Measurements from ENCODE around the gene TRIM9. TPM values are rescaled to one million over a fixed set of nuclear protein-coding genes. Genes with fewer than 3 reads are reported as not detected.

TRIM9 gene
- total RNA-seq, 2 donors from 2014 or later: 0.44 to 1.3 TPM

GRCh38 chr14:51073731-51074130 is 21.2 kb downstream of the TRIM9 start:
- H3K4me3 ChIP-seq: no peak overlapping the region
- H3K36me3 ChIP-seq: no peaks in the 10 kb centered on the region
- DNase-seq (ENCODE audit: low spot score): no peak
- TF ChIP-seq CTCF (IDR thresholded peaks at IDR 0.05): no peak
- H3K27ac ChIP-seq: no peak overlapping the region
- peaks cover 0 to 7% of the 10 kb centered on the region in 2 donors for H3K9me3 ChIP-seq
- no peaks in the 10 kb centered on the region for H3K27me3 ChIP-seq
- H3K4me1 ChIP-seq: no peaks in the 10 kb centered on the region

GRCh38 chr14:51072976-51073375 is 21.9 kb downstream of the TRIM9 start:
- H3K9me3 ChIP-seq: peaks cover 0 to 7% of the 10 kb centered on the region in 2 donors
- TF ChIP-seq CTCF (IDR thresholded peaks at IDR 0.05): no peak
- H3K4me3 ChIP-seq: no peak overlapping the region
- no peaks in the 10 kb centered on the region for H3K4me1 ChIP-seq
- H3K27me3 ChIP-seq: no peaks in the 10 kb centered on the region
- no peaks in the 10 kb centered on the region for H3K36me3 ChIP-seq
- no peak for DNase-seq (ENCODE audit: low spot score)
- no peak overlapping the region for H3K27ac ChIP-seq

GRCh38 chr14:51071857-51072256 is 23.0 kb downstream of the TRIM9 start:
- Histone ChIP-seq H3K4me3 (no peak overlapping the region), H3K36me3 (no peaks in the 10 kb centered on the region), H3K27me3 (no peaks in the 10 kb centered on the region), H3K4me1 (no peaks in the 10 kb centered on the region), H3K27ac (no peak overlapping the region), H3K9me3 (peaks cover 0 to 7% of the 10 kb centered on the region in 2 donors)
- no peak for DNase-seq (ENCODE audit: low spot score)
- no peak for TF ChIP-seq CTCF (IDR thresholded peaks at IDR 0.05)

GRCh38 chr14:51070726-51071125 is 24.2 kb downstream of the TRIM9 start:
- peaks cover 0 to 7% of the 10 kb centered on the region in 2 donors for H3K9me3 ChIP-seq
- no peaks in the 10 kb centered on the region for H3K36me3 ChIP-seq
- H3K27me3 ChIP-seq: no peaks in the 10 kb centered on the region
- TF ChIP-seq CTCF (IDR thresholded peaks at IDR 0.05): no peak
- DNase-seq (ENCODE audit: low spot score): no peak
- no peak overlapping the region for H3K4me3 ChIP-seq
- no peak overlapping the region for H3K27ac ChIP-seq
- no peaks in the 10 kb centered on the region for H3K4me1 ChIP-seq

GRCh38 chr14:51069055-51069454 is 25.9 kb downstream of the TRIM9 start:
- Histone ChIP-seq H3K36me3 (no peaks in the 10 kb centered on the region), H3K9me3 (peaks cover 0 to 7% of the 10 kb centered on the region in 2 donors), H3K27me3 (no peaks in the 10 kb centered on the region), H3K27ac (no peak overlapping the region), H3K4me1 (no peaks in the 10 kb centered on the region), H3K4me3 (no peak overlapping the region)
- TF ChIP-seq CTCF (IDR thresholded peaks at IDR 0.05): no peak
- DNase-seq (ENCODE audit: low spot score): no peak

GRCh38 chr14:51068268-51068667 is 26.6 kb downstream of the TRIM9 start:
- Histone ChIP-seq H3K27ac (no peak overlapping the region), H3K27me3 (no peaks in the 10 kb centered on the region), H3K9me3 (peaks cover 0 to 8% of the 10 kb centered on the region in 2 donors), H3K4me1 (no peaks in the 10 kb centered on the region), H3K4me3 (no peak overlapping the region), H3K36me3 (no peaks in the 10 kb centered on the region)
- TF ChIP-seq CTCF (IDR thresholded peaks at IDR 0.05): no peak
- DNase-seq (ENCODE audit: low spot score): no peak

Data from right atrium auricular region (tissue), 2 donors.